ENCODE results near the gene ACCSL.

ACCSL gene

GRCh38 chr11:44029977-44030911 lies 17.5 kb upstream of the ACCSL start:
- H3K4me3 ChIP-seq (ENCODE audit: low read length): no peak overlapping the region

DNA sequence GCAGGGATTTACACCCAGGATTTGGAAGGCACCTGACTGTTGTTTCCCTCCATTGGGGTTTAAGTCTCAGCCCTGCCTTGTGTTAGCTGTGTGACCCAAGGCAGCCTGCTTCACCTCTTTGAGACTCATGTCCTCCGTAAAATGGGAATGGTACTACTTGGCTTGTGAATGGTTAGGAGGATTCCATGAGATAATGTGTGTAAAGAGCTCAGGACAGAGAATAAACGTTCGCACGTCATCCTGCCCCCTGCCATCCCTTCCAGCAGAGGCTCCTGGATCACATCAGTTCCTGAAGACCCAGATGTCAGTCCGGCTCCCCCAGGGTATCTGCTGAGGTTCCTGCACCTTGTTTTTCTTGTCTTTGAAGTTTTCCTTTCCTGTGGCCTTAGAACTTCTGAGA lies 16.8 kb upstream of the ACCSL start:
- no peak for TF ChIP-seq ZNF274 (IDR thresholded peaks at IDR 0.05; ENCODE audit: low read depth, low read length)
- no peak overlapping the region for H3K4me3 ChIP-seq (ENCODE audit: low read length)

More at GRCh38 chr11:44029977-44030911, 17.5 kb upstream of the ACCSL start:
- no peak for TF ChIP-seq ZNF274 (IDR thresholded peaks at IDR 0.05; ENCODE audit: low read depth, low read length)

DNA sequence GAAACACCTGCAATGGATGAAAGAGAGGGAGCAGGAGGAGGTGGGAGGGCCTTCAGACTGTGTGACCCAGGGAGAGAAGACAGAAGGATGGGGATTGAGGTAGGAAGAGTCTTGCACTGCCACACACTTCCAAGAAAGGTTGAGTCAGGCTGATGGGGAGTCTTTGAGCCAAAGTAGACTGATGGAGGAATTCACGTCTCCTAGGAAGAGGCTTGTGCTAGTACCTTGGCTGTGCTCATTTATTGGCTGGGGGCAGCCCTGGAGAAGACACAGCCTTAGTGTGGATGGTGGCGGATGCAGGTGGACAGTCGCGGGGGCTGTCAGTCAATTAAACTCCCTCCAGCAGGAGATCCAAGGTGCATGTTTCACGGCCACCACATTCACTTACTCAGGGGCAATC lies 16.2 kb upstream of the ACCSL start:
- TF ChIP-seq ZNF274 (IDR thresholded peaks at IDR 0.05; ENCODE audit: low read depth, low read length): no peak
- no peak overlapping the region for H3K4me3 ChIP-seq (ENCODE audit: low read length)

DNA sequence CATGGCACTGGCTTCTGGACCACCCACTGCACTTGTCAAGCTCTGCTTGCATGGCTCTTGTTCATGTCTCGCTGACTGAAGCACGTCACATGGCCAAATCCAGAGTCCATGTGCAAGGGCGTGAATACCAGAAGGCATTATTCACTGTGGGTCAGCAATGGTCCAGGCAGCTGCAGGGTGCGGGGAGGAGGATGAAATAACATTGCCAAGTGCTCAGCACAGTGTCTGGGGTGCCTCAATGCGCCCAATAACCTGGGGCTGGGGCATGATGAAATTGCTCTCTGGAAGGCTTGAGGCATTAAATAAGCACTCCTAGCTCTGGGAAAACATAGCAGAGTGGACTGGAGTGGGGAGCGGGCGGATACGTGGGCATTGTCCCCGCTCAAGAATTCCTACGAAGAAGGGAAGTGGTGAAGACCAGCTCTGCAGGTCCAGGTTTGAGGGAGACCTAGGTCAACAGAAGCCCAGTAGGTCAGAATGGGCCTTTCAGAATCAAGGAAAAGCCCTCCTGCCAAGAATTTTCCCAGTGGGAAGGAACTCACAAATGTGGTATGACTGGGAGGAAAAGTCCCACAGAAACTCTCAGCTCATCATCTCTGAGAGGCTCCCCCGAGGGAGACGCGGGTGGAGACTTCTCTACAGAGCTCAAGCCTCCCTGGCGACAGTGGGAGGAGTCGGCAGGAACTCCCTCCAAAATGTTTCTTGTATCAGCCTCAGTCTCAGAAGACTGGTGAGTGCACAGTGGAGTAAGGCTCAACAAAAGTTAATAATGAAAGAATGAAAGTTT lies 15.3 kb upstream of the ACCSL start:
- TF ChIP-seq ZNF274 (IDR thresholded peaks at IDR 0.05; ENCODE audit: low read depth, low read length): no peak

GRCh38 chr11:44033411-44033850 lies 14.3 kb upstream of the ACCSL start:
- no peak overlapping the region for H3K4me3 ChIP-seq (ENCODE audit: low read length)
- no peak for TF ChIP-seq ZNF274 (IDR thresholded peaks at IDR 0.05; ENCODE audit: low read depth, low read length)

More for the DNA sequence above, 15.3 kb upstream of the ACCSL start:
- H3K4me3 ChIP-seq (ENCODE audit: low read length): no peak overlapping the region

DNA sequence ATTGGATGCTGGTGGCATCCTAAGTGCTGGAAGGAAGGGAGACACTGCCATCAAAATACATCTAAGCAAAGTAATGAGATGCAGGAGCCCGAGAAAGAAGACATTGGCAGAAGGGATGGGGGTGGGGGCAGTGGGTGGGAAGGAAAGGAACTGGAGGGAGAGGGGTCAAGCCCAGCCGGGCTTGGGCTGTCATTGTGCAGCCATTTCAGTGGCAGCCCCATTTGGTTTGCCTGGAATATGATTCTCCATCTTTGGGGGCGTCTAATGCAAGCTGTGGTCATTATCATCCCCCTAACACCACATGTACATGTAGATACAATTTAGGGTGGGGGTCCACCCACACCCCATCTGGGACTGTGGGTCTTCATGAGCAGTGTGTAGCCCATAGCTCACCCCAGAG lies 13.9 kb upstream of the ACCSL start:
- no peak for TF ChIP-seq ZNF274 (IDR thresholded peaks at IDR 0.05; ENCODE audit: low read depth, low read length)
- no peak overlapping the region for H3K4me3 ChIP-seq (ENCODE audit: low read length)

- no peak for TF ChIP-seq ZNF274 (IDR thresholded peaks at IDR 0.05; ENCODE audit: low read depth, low read length)
These were observed 13.1 kb upstream of the ACCSL start for GRCh38 chr11:44034639-44035038.

DNA sequence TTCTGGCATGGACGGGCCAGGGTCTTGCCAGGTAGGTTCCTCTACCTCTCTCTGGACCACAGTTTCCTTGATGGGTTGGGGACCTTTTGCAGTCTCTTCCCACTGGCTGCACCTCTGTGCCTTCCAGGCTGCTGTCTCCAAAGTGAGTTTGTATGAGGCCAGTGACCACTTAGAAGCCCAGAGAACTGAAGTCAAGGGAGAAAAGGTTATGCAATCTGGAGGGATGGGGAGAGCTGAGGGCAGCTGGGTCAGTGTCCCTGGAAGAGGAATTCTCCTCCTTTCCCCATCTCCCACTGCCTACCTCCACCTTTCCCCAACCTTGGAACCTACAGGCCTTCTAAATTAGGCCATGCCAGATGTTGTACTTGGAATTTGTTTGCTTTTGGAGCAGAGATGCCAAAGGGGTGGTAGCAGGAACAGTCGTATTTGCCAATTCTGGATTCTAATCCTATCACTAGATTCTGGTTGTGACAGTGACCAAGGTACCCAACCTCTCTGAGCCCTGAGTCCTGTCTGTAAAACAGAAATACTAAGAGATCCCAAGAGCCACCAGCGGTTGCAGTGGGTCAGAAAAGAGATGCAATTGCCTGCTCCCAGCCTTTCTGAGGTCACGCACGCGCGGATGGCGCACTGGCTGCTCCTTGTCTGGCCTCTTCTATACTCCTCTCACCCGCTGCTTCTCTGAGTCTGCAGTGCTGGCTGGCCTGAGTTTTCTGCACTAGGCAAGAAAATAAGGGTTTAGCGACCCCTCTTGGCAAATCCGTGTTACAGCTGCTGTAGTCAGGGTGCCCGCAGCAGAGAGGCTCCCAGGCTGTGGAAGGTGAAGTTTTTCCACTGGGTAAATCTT lies 10.7 kb upstream of the ACCSL start:
- no peak for TF ChIP-seq ZNF274 (IDR thresholded peaks at IDR 0.05; ENCODE audit: low read depth, low read length)
- no peak overlapping the region for H3K4me3 ChIP-seq (ENCODE audit: low read length)

More at GRCh38 chr11:44034639-44035038, 13.1 kb upstream of the ACCSL start:
- no peak overlapping the region for H3K4me3 ChIP-seq (ENCODE audit: low read length)

GRCh38 chr11:44037658-44037998 lies 10.2 kb upstream of the ACCSL start:
- no peak overlapping the region for H3K4me3 ChIP-seq (ENCODE audit: low read length)
- no peak for TF ChIP-seq ZNF274 (IDR thresholded peaks at IDR 0.05; ENCODE audit: low read depth, low read length)

DNA sequence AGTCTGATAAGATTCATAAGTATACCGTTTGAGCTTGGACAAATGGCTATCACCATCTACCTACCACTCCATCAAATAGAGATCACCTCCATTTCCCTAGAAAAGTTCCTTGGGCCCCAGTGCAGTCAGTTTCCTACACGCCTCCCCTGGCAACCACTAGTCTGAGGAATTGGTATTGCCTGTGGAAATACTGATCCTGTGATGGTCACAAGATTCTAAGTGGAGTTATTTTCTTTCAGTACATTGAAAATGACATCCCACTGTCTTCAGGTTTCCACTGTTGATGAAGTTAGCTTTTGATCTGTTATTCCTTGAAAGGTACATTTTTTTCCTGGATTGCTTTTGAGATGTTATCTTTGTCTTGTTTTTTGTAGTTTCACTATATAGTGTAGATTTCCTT lies 4.6 kb upstream of the ACCSL start:
- TF ChIP-seq ZNF274 (IDR thresholded peaks at IDR 0.05; ENCODE audit: low read depth, low read length): no peak
- H3K4me3 ChIP-seq (ENCODE audit: low read length): no peak overlapping the region

- TF ChIP-seq ZNF274 (IDR thresholded peaks at IDR 0.05; ENCODE audit: low read depth, low read length): no peak
- H3K4me3 ChIP-seq (ENCODE audit: low read length): no peak overlapping the region
These were observed 1.6 kb upstream of the ACCSL start for GRCh38 chr11:44046182-44046581.

DNA sequence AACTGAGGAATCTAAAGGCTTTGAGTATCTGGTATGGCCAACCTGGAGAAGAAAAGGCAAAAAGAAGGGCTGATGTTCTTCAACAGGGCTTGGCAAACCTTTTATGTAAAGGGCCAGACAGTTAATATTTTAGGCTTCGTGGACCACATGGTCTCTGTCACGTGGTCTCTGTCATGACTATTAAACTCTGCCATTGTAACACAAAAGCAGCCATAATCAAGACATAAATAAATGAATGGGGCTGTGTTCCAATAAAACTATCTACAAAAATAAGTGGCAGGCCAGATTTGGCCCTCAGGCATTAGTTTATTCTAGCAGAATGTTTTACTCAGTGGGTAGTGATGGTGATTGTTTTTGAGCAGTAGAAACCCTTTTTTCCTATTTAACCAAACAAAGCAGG lies 483 bp upstream of the ACCSL start:
- H3K4me3 ChIP-seq (ENCODE audit: low read length): no peak overlapping the region
- TF ChIP-seq ZNF274 (IDR thresholded peaks at IDR 0.05; ENCODE audit: low read depth, low read length): no peak

DNA sequence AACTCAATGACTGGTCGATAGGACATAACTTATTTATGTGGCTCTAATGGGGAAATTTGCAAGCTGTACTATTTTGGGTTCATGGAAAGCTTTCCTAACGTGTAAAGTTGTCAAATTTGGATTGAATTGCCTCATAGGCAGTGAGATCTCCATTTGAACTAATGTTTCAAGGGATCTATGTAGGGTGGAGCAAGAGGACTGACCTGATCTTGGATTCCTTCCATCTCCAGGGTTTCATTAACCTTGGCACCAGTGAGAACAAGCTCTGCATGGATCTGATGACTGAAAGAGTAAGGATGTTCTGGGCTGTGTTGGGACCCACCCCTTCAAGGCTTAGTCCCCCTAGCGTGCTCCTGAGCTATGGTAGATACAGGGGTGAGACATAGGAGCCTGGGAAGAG lies 2.1 kb downstream of the ACCSL start:
- H3K4me3 ChIP-seq (ENCODE audit: low read length): no peak overlapping the region
- TF ChIP-seq ZNF274 (IDR thresholded peaks at IDR 0.05; ENCODE audit: low read depth, low read length): no peak

- TF ChIP-seq ZNF274 (IDR thresholded peaks at IDR 0.05; ENCODE audit: low read depth, low read length): no peak
- no peak overlapping the region for H3K4me3 ChIP-seq (ENCODE audit: low read length)
These were observed 3.4 kb downstream of the ACCSL start for GRCh38 chr11:44051171-44051570.

All from GM08714 (cell line).